HTR-8/SVneo (cell line): ENCODE measurements around the gene ZNF804B.

Source experiments
- DNase-seq: peaks from one replicate; pipeline ENCODE4 v3.0.0; 2011; ENCODE audit warnings: low spot score, mixed read lengths; ENCODE audit not compliant: insufficient read length
- FAIRE-seq: peaks from 2 replicates; lab custom pipeline; 2011; peaks lifted over from hg19 to GRCh38; lab: Jason Lieb, UNC

The ZNF804B gene

DNA sequence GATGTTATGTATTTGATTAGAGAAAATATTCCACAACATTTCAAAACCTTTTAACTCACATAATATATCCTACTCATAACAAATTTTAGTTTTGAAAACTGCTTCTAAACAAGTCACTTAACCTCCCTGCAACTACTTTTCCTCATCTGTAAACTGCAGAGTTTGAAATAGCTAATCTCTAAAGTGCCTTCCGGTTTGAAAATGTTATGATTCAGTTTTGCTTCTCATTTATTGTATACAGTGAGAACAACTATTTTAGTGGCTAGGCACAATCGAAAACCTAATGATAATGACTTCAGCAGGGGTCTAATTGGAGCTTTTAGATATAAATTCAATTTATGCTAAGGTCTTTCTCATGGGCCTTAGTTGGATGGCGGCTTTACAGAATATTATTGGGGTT, 66.7 kb downstream of the ZNF804B start:
- DNase-seq (no peak), FAIRE-seq (no peak)

DNA sequence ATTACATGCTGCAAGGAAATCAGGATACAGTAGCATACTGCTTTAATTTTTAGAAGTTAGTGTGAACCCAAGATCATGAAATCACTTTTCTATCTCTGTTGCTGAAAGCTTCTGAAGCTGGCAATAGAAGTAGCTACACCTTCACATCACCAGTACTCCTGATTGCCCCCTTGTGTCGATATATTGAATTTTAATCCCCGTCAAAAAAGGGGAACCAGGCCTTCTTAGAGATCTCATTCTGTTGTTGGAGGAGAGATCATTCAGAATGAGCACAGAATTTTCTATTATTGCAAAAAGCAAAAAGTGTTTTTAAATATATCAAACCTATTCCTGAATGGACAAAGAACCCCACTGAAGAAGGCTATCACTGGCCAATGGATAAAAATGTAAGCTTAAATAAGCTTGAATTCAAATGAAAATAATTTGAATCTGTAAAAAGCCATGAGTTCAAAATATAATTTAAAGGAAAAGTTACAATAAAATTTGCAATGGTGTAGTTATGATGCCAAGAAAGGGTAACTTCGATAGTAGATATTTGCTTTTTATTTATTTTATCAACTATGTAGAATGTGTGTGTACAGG, 75.7 kb downstream of the ZNF804B start:
- no peak for FAIRE-seq

DNA sequence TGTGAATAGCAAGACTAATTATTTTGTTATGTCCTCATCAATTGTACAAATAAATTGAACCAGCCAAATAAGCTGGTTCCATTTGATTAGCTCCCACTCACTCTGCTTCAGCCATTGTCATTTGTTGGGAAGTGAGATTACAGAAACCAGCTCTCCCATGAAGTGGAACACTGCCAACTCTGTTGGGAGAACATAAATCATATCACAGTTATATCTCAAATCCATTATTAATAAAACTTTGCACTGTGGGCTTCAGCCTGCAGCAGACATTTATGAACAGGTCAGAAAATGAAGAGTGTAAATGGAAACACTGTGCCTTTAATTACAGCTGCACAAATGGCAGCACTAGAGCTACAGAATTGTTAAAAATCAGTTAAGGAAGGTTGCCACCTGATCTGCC, 82.7 kb downstream of the ZNF804B start:
- no peak for FAIRE-seq
- no peak for DNase-seq

More for the DNA sequence above, 75.7 kb downstream of the ZNF804B start:
- no peak for DNase-seq

DNA sequence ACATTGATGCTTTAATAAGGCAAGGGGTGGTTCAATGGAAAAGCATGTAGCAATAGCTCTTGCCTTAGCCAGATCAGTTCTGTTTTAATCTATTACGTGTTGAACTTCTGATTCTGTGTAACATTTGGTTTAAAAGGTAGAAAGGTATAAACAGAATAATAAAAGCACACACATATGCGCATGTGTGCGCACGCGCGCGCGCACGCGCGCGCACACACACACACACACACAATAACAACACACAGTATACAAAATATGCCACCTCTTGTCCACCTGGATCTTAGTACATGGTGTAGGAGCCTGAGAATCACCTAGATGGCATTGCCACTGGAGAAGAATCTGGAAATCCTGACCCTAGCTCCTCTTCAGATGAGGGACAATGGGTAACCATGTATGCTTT, 85.6 kb downstream of the ZNF804B start:
- FAIRE-seq (no peak), DNase-seq (no peak)

DNA sequence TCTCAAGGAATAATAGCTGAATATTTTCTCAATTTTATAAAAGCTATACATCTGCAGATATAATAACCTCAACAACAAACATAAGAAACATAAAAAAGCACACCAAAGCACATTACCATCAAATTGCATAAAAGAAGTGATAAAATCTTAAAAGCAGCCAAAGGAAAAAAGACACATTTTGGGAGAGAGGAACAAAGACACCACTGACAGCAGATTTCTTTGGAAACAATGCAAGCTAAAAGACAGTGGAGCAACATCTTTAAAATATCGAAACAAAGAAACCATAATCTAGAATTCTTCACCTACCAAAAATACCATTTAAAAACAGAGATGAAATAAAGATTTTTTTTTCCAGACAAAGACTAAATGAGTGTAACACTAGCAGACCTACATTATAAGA, 91.7 kb downstream of the ZNF804B start:
- no peak for FAIRE-seq

DNA sequence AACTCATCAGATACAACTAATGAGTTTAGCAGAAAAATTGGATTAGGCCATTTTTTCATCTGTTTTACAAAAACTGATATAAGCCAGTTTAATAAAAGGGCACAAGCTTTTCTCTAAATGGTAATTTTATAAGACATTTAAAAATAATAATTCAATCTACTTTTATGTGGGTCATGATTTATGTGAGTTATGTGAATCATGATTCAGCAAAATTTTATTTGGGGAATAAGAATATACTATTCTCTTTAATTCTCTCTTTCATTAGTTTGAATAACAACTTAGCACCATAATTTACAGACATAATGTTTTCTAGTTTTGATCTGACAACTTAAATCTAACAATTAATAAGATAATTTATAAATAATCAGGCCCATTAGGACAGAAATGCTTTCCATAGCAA, 99.8 kb downstream of the ZNF804B start:
- DNase-seq (no peak), FAIRE-seq (no peak)

More for the DNA sequence above, 91.7 kb downstream of the ZNF804B start:
- no peak for DNase-seq

DNA sequence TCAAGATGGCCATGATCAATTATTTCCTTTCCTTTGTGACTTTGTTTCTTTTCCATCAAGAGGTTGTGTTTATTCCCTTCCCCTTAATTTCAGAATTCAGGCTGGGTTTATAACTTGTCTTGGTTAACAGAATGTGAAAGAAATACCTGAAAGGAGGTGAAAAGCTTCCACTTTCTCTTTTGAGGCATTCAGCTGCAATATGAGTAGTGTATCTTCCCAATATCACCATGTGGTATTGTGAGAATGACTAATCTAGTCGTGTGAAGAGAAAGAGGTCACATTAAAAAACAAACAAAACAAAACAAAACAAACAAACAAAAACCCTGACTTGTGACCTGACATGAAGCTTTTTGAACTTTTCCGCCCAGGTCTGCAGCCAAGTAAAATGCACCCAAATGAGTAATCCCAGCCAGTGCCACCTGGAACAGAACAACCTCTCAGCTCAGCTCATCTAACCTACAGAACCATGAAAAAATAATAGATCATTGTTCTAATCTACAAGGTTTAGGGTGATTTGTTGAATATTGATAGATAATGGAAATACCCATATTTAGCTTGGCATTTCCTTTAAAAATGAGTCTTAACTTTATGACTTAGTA, 106.9 kb downstream of the ZNF804B start:
- DNase-seq (no peak), FAIRE-seq (no peak)

DNA sequence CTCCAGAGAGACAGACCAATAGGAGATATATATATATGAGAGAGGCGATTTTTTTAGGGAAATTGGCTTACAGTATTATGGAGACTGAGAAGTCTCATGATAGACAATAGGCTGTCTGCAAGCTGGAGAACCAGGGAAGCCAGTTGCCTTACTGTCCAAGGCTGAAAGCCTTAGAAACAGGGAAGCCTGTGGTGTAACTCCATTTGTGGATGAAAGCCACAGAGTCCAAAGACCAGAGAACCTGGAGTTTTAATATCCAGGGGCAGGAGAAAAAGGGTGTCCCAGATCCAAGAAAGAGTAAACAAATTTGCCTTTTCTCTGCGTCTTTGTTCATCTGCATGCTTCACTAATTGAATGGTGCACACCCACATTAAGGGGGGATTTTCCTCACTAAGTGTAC, 107.7 kb downstream of the ZNF804B start:
- FAIRE-seq (no peak), DNase-seq (no peak)

DNA sequence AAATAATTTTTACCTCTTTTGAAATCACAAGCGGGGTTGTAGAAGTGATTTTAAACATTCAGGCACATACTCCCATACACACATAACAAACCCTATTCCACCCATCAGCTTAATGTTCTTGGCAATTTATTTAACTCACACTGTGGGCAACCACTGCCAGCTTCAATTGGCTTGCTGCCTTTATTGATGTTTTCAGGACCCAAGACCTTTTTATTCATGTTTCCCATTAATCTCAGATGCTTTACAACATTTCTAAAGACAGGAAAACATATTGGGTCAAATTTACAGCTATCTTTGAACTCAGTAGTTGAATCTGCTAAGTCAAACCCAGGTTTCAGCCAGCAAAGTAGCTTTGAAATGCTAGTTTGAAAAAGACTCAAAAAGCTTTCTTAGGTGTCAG, 109.0 kb downstream of the ZNF804B start:
- DNase-seq (no peak), FAIRE-seq (no peak)

DNA sequence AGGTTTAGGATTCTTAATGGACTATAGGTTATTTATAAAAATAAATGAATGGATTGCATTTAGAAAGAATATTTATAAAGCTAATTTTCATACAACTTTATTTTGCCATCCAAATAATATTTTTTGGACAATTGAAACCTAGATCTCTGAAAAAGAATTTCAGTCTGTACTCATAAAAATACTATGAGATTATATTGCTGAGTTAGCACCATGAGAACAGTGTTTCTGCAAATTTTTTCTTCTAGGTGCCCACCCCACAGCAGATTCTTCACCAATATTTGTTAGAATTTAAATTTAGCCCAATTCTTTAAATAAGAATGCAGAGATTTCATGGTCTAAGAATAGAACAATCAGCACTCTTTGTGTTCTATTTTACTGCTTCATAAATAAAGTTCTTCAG, 121.6 kb downstream of the ZNF804B start:
- no peak for FAIRE-seq
- no peak for DNase-seq

DNA sequence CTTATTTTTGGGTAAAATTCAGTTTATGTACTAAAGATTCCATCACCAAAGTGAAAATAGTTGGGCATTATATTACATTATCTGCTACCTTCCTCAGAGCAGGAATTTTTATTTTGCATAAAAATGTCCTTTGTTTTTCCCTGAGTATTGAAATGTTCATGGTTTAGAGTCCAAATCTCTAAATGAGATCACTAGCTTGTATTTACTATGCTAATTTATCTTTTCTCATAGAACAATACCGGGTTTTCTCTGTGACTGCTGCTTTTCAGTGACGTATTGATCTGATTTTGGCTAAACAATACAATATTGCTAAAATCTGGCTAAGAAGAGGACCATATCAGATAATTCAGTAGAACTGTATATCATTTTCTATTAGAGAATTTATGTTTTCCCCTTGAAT, 125.6 kb downstream of the ZNF804B start:
- no peak for FAIRE-seq
- DNase-seq, result no peak

DNA sequence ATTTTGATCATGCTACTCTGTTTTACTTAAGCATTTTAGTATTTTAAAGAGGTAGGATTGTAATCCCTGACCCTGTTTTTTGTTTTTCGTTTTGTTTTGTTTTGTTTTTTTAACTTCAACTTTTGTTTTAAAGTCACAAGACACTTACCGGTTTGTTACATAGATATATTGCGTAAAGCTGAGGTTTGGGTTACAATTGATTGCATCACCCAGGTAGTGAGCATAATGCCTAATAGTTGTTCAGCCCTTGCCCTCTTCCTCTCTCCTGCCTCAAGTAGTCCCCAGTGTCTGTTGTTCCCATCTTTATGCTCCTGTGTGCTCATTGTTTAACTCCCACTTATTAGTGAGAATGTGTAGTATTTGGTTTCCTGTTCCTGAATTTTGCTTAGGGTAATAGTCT, 129.2 kb downstream of the ZNF804B start:
- FAIRE-seq, result no peak
- no peak for DNase-seq

DNA sequence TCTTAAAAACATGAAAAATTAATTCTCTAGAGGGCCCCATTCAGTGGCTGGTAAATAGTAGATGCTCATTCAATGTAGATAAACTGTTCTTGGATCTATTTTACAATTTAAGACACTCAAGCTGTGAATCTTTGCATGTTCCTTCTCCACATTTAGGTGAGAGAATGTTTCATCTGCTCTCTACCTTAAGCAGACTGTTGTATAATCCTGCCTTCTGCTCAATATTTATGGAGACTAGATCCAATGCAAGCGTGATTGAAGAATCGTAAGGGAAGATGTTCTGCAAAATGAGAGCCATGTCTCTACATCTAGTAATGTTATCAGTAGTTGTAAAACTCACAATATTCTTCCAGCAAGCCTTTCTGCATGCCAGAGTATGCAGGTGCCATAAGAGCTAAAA, 151.0 kb downstream of the ZNF804B start:
- no peak for FAIRE-seq

DNA sequence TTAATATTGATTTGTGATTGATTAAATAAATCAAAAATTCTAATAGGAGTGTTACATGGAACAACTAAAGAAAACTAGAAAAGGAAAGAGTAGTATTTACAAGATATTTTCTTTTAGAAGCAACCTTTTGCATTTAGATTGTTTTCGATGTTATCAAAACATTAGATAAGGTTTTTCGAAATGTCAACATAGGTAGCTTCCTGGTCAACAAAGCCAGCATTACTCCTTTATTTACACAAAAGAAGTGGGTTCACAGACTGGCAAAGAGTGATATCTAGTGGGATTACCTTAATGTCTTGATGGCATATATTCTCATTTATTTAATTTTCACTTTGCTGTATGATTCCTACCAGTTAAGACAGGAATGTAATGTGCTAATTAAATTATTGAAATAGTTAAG, 153.4 kb downstream of the ZNF804B start:
- no peak for FAIRE-seq
- no peak for DNase-seq

More for the DNA sequence above, 151.0 kb downstream of the ZNF804B start:
- no peak for DNase-seq

DNA sequence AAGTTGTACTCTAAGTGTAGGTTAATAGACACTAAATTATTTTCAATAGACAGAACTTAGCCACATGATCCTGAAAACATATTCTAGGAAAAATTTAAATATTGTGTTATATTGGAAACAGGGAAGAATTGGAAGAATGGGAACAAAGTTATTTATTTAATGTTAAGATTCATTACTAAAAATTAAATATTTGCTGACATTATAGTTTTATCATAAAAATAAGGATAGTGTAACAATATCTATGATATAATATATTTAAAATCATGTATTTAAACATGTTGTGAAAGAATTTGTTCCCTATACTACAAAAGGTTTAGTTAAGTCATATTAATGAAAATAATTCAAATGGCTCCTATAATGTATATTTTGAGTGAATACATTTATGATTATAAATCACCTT, 156.1 kb downstream of the ZNF804B start:
- no peak for FAIRE-seq
- no peak for DNase-seq

DNA sequence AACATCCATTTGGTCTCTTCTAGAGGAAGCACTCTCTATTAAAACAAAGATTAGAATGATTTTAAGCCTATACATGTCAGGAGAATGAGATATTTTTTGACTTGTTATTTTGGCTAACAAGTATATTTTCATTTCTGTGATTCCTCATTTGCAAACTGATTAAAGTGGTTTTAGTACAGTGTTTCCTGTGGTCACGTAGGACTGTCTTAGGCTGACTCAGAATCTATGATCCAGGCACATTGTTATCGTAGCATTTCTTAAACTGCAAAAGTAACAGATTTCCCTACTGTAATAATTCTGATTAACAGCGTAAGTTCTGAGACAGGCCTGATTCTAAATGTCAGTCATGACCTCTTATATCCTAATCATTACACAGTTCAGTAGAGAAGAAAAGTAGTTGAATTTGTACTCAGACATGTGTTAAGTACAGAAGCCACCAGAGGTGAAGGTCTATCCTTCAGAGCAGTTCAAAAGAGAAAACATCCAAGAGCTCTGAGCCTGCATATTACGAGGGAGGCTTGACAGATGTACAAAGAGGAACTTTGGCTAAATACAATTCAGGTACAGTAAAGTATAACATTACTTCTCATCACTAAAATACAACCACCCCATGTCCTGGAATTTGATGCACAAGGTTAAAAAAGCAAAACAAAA, 160.1 kb downstream of the ZNF804B start:
- DNase-seq (no peak), FAIRE-seq (no peak)

DNA sequence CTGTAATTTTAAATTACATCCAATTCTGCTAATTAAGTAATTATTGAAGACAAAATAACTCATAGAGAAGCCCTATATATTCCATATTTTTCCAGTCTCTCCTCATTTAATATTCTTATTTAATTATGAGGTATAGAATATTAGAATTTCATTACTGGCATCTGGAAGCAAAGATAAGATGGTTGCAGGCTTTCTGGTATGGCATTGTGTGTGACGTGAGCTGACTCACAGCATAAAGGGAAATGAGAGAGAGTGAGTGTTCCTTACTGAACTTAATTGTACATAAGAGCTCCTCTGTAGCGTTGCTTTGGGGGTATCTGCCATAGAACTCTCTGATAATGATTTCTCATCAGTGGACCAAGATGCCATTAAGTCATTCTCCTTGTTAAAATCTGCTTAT, 163.4 kb downstream of the ZNF804B start:
- DNase-seq (no peak), FAIRE-seq (no peak)

DNA sequence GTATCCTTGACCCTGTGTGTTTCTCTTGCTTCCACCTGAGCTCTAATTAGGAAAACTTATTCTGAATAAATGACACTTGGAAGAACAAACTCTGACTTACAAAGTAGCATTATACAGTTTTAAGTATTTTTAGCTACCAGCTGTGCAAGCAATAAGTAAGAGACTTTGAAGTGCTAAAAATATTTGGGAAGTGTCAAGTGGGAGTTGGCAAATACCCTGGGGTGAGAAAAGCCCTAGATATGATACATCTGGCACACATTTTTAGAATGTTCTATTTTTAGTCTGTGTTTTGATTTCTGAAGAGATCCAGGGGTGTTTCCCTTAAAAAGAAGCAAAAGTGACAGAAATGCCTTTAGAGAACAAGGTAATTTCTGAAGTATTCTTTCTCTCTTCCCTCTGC, 168.8 kb downstream of the ZNF804B start:
- FAIRE-seq (no peak), DNase-seq (no peak)

DNA sequence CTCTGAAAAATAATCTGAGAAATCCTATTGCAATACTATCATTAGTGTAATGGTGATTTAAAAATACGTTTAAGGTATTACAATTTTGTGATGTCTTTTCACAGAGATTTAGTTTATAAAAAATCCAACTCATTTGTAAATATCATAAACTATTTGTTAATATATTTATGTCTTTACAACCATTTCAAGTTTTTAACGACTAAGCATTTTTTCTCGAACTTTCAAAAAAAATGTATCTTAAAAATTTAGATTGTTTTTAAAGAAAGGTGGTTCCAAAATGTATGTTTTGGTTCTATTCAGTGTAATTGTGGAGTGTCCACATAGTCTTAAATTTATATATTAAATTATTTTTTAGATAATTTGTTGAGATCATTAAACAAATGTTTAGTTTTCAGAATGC, 170.2 kb downstream of the ZNF804B start:
- FAIRE-seq (no peak), DNase-seq (no peak)

DNA sequence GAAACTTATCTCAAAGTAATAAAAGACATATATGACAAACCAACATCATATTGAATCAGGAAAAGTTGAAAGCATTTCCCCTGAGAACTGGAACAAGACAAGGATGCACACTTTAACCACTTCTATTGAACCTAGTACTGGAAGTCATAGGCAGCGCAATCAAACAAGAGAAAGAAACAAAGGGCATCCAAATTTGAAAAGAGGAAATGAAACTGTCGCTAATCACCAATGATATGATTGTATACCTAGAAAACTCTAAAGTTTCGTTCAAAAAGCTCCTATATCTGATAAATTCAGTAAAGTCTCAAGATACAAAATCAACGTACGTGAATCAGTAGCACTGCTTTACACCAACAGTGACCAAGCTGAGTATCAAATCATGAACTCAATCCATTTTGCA, 173.8 kb downstream of the ZNF804B start:
- FAIRE-seq, result no peak

DNA sequence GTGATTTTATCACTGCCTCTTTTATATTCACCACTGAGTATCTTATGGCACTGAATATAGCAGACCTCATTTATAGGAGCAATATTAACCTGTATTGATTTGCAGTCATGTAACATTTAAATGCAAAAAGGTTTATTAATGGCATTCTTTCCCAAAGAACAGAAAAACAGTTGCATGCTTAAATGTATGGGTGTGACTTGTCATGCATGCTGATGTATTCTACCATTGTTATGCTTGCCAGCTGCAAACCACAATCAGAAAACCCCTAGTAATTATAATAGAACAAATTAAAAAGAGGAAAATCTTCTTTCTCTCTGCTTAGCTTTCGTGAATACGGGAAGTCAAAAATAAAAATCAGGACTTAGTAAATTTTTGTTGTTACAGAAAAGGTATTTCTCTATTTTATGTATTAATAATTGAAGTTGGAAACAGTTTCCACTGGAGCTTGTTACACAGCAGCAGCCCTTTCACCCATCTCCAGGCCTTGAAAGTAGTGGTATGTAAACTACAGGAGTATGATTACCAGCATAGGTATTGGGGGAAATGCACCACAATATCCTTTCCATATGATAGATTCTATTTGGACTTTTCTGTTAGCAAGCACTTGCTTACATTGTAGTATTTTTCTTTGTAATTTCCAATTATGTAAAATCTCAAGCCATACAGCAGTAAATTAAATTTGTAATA, 183.5 kb downstream of the ZNF804B start:
- FAIRE-seq, result no peak
- no peak for DNase-seq

More for the DNA sequence above, 173.8 kb downstream of the ZNF804B start:
- no peak for DNase-seq
